T47D (cell line): ENCODE results near the gene SEMA6A.

Experiments
- DNase-seq, 2 experiments: peaks; one replicate each; pipeline versions ENCODE4 v3.0.0 to v3.0.0-alpha.2; 2011 to 2012; ENCODE audit warnings: low read depth in 1 of 2, low spot score in 1 of 2
- JUND ChIP-seq: IDR thresholded peaks from 2 replicates; pipeline ENCODE4 v1.6.1; 2012; ENCODE audit warnings: low read depth
- in situ Hi-C: cut with HindIII; loops from 2 replicates; pipeline ENCODE4 v1.10.0; 2016; ENCODE audit warnings: low sequenced_read_pairs, low pct_unique_long_range_greater_than_20kb

SEMA6A gene, protein sequence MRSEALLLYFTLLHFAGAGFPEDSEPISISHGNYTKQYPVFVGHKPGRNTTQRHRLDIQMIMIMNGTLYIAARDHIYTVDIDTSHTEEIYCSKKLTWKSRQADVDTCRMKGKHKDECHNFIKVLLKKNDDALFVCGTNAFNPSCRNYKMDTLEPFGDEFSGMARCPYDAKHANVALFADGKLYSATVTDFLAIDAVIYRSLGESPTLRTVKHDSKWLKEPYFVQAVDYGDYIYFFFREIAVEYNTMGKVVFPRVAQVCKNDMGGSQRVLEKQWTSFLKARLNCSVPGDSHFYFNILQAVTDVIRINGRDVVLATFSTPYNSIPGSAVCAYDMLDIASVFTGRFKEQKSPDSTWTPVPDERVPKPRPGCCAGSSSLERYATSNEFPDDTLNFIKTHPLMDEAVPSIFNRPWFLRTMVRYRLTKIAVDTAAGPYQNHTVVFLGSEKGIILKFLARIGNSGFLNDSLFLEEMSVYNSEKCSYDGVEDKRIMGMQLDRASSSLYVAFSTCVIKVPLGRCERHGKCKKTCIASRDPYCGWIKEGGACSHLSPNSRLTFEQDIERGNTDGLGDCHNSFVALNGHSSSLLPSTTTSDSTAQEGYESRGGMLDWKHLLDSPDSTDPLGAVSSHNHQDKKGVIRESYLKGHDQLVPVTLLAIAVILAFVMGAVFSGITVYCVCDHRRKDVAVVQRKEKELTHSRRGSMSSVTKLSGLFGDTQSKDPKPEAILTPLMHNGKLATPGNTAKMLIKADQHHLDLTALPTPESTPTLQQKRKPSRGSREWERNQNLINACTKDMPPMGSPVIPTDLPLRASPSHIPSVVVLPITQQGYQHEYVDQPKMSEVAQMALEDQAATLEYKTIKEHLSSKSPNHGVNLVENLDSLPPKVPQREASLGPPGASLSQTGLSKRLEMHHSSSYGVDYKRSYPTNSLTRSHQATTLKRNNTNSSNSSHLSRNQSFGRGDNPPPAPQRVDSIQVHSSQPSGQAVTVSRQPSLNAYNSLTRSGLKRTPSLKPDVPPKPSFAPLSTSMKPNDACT

DNA sequence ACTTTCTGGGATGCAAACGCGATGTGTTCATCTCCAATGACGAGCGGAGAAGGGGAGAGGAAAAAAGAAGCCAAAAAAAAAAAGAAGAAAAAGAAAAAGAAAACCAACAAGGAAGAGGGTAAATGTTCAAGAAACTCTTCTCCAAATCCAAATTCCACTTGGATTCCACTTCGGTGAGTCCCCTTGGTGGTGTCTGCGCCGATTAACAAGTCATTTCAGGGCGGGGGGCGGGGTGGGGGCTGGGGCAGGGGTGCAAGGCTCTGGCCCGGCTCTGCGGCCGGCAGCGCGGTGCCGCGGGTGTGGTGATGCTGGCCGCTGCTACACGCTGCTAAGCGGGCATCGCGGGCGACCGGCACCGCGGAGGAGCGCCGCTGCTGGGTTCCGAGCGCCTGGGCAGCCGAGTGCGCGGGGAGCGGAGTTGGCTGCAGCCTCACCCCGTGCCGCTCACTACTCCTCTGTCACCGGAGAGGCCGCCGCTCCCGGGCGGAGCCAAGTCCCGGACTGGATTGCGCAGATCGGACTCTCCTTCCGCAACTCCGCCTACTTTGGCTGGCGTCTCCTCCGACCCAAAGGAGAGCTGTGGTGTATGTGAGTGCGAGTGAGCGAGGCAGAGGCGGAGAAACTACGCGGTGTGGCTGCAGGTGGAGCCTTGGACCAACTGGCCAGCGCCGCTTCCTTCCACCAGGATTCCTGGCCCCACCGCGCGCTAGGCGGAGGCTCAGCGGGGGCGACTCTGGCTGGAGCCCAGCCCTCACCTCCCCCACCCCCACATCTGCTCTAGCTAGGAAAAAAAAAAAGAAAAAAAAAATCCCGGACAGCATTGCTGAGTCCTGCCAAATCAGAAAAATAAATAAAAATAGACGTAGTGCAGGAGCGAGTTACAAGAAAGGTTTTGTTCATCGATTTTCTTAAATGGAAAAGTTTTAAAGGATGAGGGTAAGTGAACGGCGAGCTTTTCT lies at the start of gene SEMA6A:
Gene SEMA6A, minus strand, starts transcription at position 457 of the 959 bp plus-strand sequence. CDS start 69,879 bp downstream, outside the sequence.
- TF ChIP-seq JUND: no peak
- in situ Hi-C loops: no loop called here
- DNase-seq: peak; percentile 75 to 97

DNA sequence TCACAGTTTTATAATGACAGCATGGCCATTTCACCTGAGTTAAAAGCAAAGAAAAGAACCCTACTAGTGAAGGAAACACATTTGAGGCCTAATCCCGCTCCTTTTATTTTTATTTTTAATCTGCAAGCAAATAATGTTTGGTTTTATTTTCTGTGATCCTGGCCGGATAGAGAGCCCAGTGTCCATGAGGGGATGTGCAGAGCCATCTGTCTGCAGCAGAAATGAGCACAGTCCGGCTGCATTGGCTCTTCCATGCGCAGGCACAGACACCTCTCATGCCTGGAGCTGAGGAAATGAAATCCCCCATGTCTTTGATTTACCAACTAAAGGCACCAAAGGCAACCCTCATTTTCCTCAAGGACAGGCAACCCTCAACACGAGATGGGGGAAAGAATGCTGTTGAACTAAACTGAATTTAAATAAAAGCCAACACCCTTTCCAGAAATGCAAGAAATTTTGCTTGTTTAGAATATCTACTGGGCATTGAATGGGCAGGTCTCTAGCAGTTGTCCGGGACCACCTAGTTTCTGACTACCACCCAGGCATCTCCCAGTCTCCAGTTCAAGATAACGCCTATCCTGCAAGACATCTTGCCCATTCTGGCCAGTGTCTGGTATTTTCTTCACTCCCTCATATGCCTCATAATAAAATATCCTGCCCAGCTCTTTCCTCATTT lies 47.9 kb upstream of the SEMA6A start:
- DNase-seq: no peak
- in situ Hi-C loops: no loop called here
- no peak for TF ChIP-seq JUND

DNA sequence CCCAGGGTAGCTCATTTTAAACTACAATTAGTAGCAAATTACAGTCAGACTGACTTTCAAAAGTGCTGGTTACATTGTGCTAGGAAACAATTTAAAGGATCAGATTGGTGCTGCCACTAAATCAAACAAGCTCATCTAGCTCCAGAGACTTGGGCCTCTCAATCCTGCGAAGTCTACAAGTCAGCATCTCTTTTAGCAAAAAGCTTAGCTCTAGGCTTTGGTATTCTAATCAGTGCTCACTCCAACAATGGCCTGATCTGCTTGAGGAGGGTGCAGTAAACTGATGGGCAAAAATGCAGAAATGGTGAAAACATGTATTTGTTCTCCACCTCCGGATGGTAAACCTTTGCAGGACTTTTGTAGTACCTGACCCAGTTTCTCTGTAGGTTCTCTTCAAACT lies 47.0 kb upstream of the SEMA6A start:
- in situ Hi-C loops: no loop called here

DNA sequence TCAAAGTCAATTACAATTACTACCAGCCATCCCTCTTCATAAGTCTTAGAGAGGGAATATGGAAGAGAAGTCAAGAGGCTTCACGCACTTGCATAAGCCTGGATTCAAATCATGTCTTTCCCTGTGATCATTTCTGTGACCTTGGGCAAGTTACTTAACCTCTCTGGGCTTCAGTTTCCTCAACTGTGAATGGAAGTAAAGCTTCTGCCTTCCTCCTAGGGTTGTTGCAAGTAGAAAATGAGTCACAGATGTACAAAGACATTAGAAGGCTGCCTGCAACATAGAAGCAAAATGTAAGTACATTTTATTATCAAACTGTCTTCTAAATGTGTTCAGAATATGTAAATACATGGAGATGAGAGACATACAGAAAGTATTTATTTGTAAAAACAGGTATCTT lies 42.3 kb upstream of the SEMA6A start:
- in situ Hi-C loops: no loop called here
- no peak for DNase-seq
- no peak for TF ChIP-seq JUND

More for the DNA sequence above, 47.0 kb upstream of the SEMA6A start:
- DNase-seq: no peak
- no peak for TF ChIP-seq JUND

DNA sequence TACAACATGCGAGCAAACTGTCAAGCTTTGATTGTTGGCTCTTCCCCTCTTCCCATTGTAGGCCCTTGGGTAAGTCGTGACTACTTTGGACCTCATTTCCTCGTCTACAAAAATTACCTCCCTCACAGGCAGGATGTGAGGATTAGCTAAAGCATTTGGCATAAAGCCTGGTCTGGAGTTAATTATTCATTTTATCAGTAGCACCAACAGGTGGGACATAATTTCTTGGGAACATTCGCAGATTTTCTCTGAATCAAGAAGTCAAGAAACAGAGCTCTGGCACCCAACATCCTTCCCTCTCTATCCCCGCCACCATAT lies 39.9 kb upstream of the SEMA6A start:
- DNase-seq: no peak
- no peak for TF ChIP-seq JUND
- in situ Hi-C loops: no loop called here

DNA sequence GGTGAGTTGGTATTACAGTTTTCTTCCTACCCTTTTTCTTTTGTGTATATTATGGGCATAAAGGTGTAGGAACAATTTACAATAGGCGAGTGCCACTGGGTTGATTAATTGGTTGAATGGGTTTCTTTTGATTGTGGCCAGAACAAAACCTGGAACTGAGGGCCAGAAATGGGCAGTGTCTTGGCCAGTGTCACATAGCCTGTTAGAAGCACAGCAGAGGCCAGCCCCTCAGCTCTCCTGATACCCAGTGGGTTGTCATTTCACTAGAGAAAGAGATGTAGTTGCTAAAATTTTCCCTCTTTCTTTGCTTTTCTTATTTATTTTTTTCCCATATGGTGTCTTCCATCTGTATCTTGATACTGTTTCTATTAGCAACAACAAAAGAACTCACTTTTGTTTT lies 38.8 kb upstream of the SEMA6A start:
- no peak for DNase-seq
- TF ChIP-seq JUND: no peak
- in situ Hi-C loops: no loop called here

DNA sequence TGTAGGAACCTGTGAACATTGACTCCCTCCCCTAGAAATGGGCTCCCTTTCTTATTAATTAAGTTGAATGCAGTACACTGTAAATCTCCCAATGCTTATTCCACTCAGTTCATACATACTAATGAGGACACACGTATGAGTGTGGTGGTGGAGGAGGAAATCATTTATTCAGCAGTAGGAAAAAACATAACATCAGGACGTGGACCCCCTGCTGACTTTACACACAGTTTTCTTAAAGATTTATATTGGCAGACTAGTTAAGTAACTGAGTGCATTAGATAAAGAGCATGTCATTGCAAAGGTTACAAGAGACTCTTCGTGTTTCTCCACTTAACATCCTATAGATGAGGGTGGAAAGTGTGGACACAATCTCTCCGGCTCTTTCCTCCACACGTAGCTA lies 37.8 kb upstream of the SEMA6A start:
- in situ Hi-C loops: no loop called here
- no peak for DNase-seq
- TF ChIP-seq JUND: no peak

DNA sequence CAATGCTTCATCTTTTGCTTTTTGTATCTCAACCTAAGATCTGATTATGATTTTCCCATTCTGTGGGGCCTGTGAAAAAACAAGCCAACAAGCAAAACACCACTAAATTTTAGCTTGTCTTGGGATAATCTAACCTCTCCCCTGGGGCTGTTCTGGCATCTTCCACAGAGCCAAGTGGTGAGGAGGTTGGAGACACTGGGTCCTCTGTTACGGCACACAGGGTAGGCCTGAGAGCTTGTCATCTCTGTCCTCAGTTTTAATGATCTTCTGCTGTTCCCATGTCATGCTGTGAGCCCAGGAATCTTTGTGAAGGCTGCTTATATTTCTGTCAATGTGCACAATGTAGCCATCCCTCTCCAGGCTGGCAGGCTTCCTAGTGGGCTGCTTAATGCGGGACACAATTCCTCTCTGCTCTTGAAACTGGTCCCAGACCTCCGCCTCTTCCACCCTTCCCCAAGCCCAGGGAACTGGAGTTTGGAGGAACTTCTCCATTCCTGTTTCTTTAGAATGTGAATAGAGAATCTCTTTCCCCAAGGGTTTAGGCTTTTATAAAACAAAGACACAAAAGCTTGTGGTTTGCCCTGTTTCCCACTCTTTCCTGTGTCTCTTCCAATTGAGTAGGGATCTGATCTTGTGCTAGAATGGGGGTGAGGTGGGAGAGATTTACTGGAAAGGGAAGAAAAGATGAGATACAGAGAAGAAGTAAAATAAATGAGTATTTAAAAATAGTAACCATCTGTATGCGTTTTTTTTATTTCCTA lies 30.9 kb upstream of the SEMA6A start:
- no peak for DNase-seq
- in situ Hi-C loops: no loop called here
- TF ChIP-seq JUND: no peak

DNA sequence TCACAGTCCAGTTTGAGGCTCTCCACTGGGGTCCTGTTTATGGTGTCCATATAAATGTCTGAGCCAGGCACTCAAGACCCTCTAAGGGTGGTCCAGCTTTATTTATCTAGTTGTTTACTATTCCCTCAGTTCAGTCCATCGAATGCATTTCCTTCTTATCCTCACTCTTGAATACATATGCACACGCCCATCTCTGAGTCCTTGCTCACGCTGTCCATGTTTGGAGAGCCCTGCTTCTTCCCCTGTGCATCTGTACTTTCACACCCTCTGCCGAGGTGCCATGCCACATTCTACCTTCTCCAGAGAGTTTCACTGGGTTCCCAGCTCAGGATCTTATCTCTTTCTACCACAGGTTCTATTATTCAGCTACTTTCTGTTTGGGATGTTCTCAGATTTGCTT lies 30.2 kb upstream of the SEMA6A start:
- in situ Hi-C loops: no loop called here
- no peak for TF ChIP-seq JUND
- no peak for DNase-seq

DNA sequence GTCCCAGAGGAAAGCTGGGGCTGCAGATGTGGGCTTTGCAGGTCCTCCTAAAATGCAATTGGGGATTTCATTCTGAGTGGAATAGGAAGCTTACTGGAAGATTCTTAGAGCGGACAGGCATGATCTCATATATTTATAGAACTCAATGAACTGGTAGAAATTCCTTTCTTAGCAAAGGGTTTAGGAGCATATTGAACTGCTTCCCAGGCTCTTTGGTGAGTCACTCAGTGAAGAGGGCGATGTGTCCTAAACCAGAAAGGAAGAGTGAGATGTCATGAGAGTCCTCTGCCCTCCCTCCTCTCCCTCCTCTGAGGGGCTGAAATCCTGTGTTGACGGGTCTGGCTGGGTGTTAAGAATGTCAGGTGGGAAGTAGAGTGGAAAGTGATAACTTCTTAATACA lies 26.3 kb upstream of the SEMA6A start:
- no peak for DNase-seq
- in situ Hi-C loops: no loop called here
- no peak for TF ChIP-seq JUND

DNA sequence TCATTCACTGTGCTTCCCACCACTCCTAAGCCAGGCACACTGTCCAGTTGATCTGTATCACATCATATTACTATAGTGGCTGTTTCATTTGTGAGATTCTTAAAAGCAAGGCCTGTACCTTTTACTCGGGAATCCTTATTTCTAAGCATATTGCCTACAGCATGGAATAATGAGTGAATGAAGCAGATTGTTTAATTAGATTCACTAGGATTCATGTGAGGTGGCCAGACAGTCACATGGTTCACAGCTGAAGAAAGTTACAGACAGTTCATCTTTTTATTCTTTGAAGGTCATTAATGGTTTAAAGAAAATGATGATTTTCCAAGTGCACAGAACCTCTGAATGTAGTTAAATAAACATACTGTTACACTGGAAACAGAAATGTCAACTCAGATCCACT lies 24.3 kb upstream of the SEMA6A start:
- no peak for DNase-seq
- TF ChIP-seq JUND: no peak
- in situ Hi-C loops: no loop called here
